ENCODE data around the gene OLFM2.

Gene OLFM2

DNA sequence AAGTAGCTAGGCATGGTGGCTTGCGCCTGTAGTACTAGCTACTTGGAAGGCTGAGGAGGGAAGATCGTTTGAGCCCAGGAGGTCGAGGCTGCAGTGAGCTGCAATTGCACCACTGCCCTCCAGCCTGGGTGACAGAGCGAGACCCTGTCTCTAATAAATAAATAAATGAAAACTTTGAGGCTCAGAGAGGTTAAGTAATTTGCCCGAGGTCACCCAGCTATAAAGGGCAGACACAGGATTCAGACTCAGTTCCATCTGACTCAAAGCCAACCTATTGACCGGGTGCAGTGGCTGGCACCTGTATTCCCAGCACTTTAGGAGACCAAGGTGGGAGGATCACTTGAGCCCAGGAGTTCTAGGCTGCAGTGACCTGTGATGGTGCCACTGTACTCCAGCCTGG lies 7.4 kb upstream of the OLFM2 start:
- Histone ChIP-seq H3K9ac (ENCODE audit: low read depth, low read length, poor library complexity, severe bottlenecking) (no peak overlapping the region), H3F3A (ENCODE audit: low read depth) (no peaks in the 10 kb centered on the region), H3K4me2 (ENCODE audit: low read depth, low read length, poor library complexity, severe bottlenecking) (no peak overlapping the region), H3K4me1 (ENCODE audit: insufficient read depth, low read length, poor library complexity, severe bottlenecking) (no peaks in the 10 kb centered on the region), H4K20me1 (ENCODE audit: insufficient read depth, low read length, poor library complexity, severe bottlenecking) (no peaks in the 10 kb centered on the region), H2AFZ (ENCODE audit: low read length) (no peak overlapping the region), H3K79me2 (ENCODE audit: insufficient read depth, low read length) (no peaks in the 10 kb centered on the region), H3K4me3 (ENCODE audit: low read length, poor library complexity, severe bottlenecking) (no peak overlapping the region), H3K27me3 (ENCODE audit: insufficient read depth, low read length, poor library complexity, severe bottlenecking) (no peaks in the 10 kb centered on the region), H3K9me3 (ENCODE audit: insufficient read depth, low read depth, low read length) (no peaks in the 10 kb centered on the region), H3K36me3 (ENCODE audit: insufficient read depth, low read length) (no peaks in the 10 kb centered on the region), H3K9me2 (replicated peaks; ENCODE audit: low read depth, low read length) (no peaks in the 10 kb centered on the region)
- no peak for TF ChIP-seq EZH2phosphoT487 (IDR thresholded peaks at IDR 0.05; ENCODE audit: borderline replicate concordance)
- TF ChIP-seq, protein P1, sequence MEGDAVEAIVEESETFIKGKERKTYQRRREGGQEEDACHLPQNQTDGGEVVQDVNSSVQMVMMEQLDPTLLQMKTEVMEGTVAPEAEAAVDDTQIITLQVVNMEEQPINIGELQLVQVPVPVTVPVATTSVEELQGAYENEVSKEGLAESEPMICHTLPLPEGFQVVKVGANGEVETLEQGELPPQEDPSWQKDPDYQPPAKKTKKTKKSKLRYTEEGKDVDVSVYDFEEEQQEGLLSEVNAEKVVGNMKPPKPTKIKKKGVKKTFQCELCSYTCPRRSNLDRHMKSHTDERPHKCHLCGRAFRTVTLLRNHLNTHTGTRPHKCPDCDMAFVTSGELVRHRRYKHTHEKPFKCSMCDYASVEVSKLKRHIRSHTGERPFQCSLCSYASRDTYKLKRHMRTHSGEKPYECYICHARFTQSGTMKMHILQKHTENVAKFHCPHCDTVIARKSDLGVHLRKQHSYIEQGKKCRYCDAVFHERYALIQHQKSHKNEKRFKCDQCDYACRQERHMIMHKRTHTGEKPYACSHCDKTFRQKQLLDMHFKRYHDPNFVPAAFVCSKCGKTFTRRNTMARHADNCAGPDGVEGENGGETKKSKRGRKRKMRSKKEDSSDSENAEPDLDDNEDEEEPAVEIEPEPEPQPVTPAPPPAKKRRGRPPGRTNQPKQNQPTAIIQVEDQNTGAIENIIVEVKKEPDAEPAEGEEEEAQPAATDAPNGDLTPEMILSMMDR (conservative IDR thresholded peaks at IDR 0.05; ENCODE audit: low read length), result no peak

DNA sequence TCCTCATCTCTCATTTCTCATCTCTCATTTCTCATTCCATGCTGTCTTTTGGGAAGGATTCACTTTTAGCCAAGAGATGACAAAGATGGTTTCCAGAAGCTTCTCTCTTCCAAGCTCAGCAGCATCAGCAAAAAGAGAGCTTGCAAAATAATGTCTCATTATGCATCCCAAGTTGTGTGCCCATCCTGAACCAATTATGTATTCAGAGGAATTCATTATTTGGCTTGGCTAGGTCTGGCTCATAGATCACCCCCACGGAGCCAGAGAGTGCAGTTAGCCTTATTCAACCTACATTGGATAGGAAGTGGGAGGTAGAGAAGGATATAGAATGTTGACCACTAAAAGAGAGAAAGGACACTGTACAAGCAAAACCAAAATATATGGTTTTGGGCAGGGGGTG lies 5.4 kb upstream of the OLFM2 start:
- Histone ChIP-seq H4K20me1 (ENCODE audit: insufficient read depth, low read length, poor library complexity, severe bottlenecking) (no peaks in the 10 kb centered on the region), H3K27me3 (ENCODE audit: insufficient read depth, low read length, poor library complexity, severe bottlenecking) (no peaks in the 10 kb centered on the region), H3F3A (ENCODE audit: low read depth) (no peaks in the 10 kb centered on the region), H3K9me3 (ENCODE audit: insufficient read depth, low read depth, low read length) (no peaks in the 10 kb centered on the region), H3K9me2 (replicated peaks; ENCODE audit: low read depth, low read length) (no peaks in the 10 kb centered on the region), H3K36me3 (ENCODE audit: insufficient read depth, low read length) (no peaks in the 10 kb centered on the region), H3K4me2 (ENCODE audit: low read depth, low read length, poor library complexity, severe bottlenecking) (no peak overlapping the region), H3K4me1 (ENCODE audit: insufficient read depth, low read length, poor library complexity, severe bottlenecking) (no peaks in the 10 kb centered on the region), H3K9ac (ENCODE audit: low read depth, low read length, poor library complexity, severe bottlenecking) (no peak overlapping the region), H3K79me2 (ENCODE audit: insufficient read depth, low read length) (no peaks in the 10 kb centered on the region), H3K4me3 (ENCODE audit: low read length, poor library complexity, severe bottlenecking) (no peak overlapping the region), H2AFZ (ENCODE audit: low read length) (no peak overlapping the region)
- TF ChIP-seq, protein P1 (conservative IDR thresholded peaks at IDR 0.05; ENCODE audit: low read length), result no peak

DNA sequence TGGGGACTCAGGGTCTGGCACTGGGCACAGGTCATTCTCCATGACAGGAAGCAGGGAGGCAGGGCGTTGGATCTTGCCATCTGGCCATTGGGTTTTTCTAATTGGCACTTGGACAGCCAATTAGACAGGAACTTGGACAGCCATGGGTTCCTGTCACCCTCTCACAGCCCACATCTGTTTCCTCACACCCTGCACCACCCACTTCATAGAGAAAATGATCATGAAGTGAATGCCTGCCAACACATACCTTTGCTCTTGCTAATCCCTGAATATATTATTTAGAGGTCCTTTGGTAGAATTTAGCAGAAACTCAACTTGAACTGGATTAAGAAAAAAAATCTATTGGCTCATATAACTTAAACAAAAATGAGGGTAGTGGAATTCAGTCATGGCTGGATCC lies 4.9 kb upstream of the OLFM2 start:
- H3K4me2 ChIP-seq (ENCODE audit: low read depth, low read length, poor library complexity, severe bottlenecking), result no peak overlapping the region
- H3K4me1 ChIP-seq (ENCODE audit: insufficient read depth, low read length, poor library complexity, severe bottlenecking), result no peaks in the 10 kb centered on the region
- TF ChIP-seq, protein P1 (conservative IDR thresholded peaks at IDR 0.05; ENCODE audit: low read length), result no peak
- no peak for TF ChIP-seq EZH2phosphoT487 (IDR thresholded peaks at IDR 0.05; ENCODE audit: borderline replicate concordance)
- H3K4me3 ChIP-seq (ENCODE audit: low read length, poor library complexity, severe bottlenecking), result no peak overlapping the region
- H2AFZ ChIP-seq (ENCODE audit: low read length), result no peak overlapping the region
- no peak overlapping the region for H3K9ac ChIP-seq (ENCODE audit: low read depth, low read length, poor library complexity, severe bottlenecking)
- no peaks in the 10 kb centered on the region for H4K20me1 ChIP-seq (ENCODE audit: insufficient read depth, low read length, poor library complexity, severe bottlenecking)
- H3K9me2 ChIP-seq (replicated peaks; ENCODE audit: low read depth, low read length), result no peaks in the 10 kb centered on the region
- H3K27me3 ChIP-seq (ENCODE audit: insufficient read depth, low read length, poor library complexity, severe bottlenecking), result no peaks in the 10 kb centered on the region
- H3F3A ChIP-seq (ENCODE audit: low read depth), result no peaks in the 10 kb centered on the region
- H3K9me3 ChIP-seq (ENCODE audit: insufficient read depth, low read depth, low read length), result no peaks in the 10 kb centered on the region
- H3K79me2 ChIP-seq (ENCODE audit: insufficient read depth, low read length), result no peaks in the 10 kb centered on the region
- no peaks in the 10 kb centered on the region for H3K36me3 ChIP-seq (ENCODE audit: insufficient read depth, low read length)

Data from Loucy (cell line).